MM.1S (cell line): Measurements from ENCODE around the gene PTPN1.

ENCODE experiments used
- DNase-seq: peaks from one replicate; pipeline ENCODE4 v3.0.0-alpha.2; 2015
- H2AFZ ChIP-seq: fragments of 300-600 bp; sonication (generic); 2 replicates; pipeline ENCODE4 v1.6.0; 2016; ENCODE audit warnings: antibody characterized with exemption, low read length
- H3F3A ChIP-seq: fragments of 300-600 bp; sonication (generic); 2 replicates; pipeline ENCODE4 v1.6.1; 2016; ENCODE audit warnings: mild to moderate bottlenecking, antibody characterized with exemption, low read length, moderate library complexity, mixed read lengths; ENCODE audit not compliant: insufficient read depth
- H3K27ac ChIP-seq: fragments of 300-600 bp; sonication (generic); 2 replicates; pipeline ENCODE4 v1.5.1; 2016; ENCODE audit warnings: mild to moderate bottlenecking, low read length
- H3K27me3 ChIP-seq: fragments of 300-600 bp; sonication (generic); replicated peaks from 2 replicates; pipeline ENCODE4 v1.6.0; 2016; ENCODE audit warnings: low read length; ENCODE audit not compliant: insufficient read depth
- H3K36me3 ChIP-seq: fragments of 300-600 bp; sonication (generic); replicated peaks from 2 replicates; pipeline ENCODE4 v1.6.1; 2016; ENCODE audit warnings: mild to moderate bottlenecking, low read length, mixed read lengths; ENCODE audit not compliant: insufficient read depth
- H3K4me1 ChIP-seq: fragments of 300-600 bp; sonication (generic); 2 replicates; pipeline ENCODE4 v1.6.1; 2016; ENCODE audit warnings: low read length, mixed read lengths
- H3K4me2 ChIP-seq: fragments of 300-600 bp; sonication (generic); 2 replicates; pipeline ENCODE4 v1.6.0; 2016; ENCODE audit warnings: low read depth, low read length
- H3K4me3 ChIP-seq: fragments of 300-600 bp; sonication (generic); 2 replicates; pipeline ENCODE4 v1.5.1; 2016; ENCODE audit warnings: low read length, mixed read lengths
- H3K79me2 ChIP-seq: fragments of 300-600 bp; sonication (generic); 2 replicates; pipeline ENCODE4 v1.6.1; 2016; ENCODE audit warnings: mixed run types, low read length, mixed read lengths
- H3K9ac ChIP-seq: fragments of 300-600 bp; sonication (generic); 2 replicates; pipeline ENCODE4 v1.6.1; 2016; ENCODE audit warnings: low read length, mixed read lengths
- H3K9me2 ChIP-seq: fragments of 300-600 bp; sonication (generic); replicated peaks from 2 replicates; pipeline ENCODE4 v1.6.1; 2016; ENCODE audit warnings: mild to moderate bottlenecking, low read length, mixed read lengths; ENCODE audit not compliant: insufficient read depth
- H3K9me3 ChIP-seq: fragments of 300-600 bp; sonication (generic); replicated peaks from 2 replicates; pipeline ENCODE4 v1.6.1; 2016; ENCODE audit warnings: mild to moderate bottlenecking, low read length, mixed read lengths; ENCODE audit not compliant: insufficient read depth
- H4K20me1 ChIP-seq: fragments of 300-600 bp; sonication (generic); 2 replicates; pipeline ENCODE4 v1.6.1; 2016; ENCODE audit warnings: mild to moderate bottlenecking, low read length, moderate library complexity, mixed read lengths; ENCODE audit not compliant: insufficient read depth
- EZH2 ChIP-seq: fragments of 300-600 bp; sonication (generic); optimal IDR thresholded peaks from 2 replicates; pipeline ENCODE3; 2017; ENCODE audit warnings: low read depth, mild to moderate bottlenecking, antibody characterized with exemption, low read length, mixed read lengths
- EZH2phosphoT487 ChIP-seq: fragments of 300-600 bp; sonication (generic); IDR thresholded peaks from 2 replicates; pipeline ENCODE4 v1.6.1; 2018; ENCODE audit warnings: antibody characterized with exemption, low read length
- TF ChIP-seq, protein P1 (sequence below): fragments of 300-600 bp; sonication (generic); IDR thresholded peaks from 2 replicates; pipeline ENCODE4 v1.5.1; 2016; ENCODE audit warnings: antibody characterized with exemption, low read length, mixed read lengths

Gene PTPN1

DNA sequence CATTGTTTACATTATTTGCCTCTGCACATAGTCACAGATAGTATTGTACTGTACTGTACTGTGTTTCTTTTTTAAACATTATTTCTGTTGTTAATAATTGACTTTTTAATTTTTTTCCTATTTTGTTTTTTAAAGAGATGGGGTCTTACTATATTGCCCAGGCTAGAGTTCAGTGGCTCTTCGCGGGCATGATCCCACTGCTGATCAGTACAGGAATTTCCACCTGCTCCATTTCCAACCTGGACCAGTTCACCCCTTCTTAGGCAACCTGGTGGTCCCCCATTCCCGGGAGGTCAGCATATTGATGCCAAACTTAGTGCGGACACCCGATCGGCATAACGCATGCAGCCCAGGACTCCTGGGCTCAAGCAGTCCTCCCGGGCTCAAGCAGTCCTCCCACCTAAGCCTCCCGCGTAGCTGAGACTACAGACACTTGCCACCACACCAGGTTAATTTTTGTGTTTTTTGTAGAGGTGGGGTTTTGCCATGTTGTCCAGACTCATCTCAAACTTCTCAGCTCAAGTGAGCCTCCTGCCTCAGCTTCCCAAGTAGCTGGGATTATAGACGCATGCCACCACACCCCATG lies 47.5 kb downstream of the PTPN1 start:
- DNase-seq, result no peak
- TF ChIP-seq EZH2phosphoT487 (no peak), EZH2 (no peak)
- TF ChIP-seq, protein P1, sequence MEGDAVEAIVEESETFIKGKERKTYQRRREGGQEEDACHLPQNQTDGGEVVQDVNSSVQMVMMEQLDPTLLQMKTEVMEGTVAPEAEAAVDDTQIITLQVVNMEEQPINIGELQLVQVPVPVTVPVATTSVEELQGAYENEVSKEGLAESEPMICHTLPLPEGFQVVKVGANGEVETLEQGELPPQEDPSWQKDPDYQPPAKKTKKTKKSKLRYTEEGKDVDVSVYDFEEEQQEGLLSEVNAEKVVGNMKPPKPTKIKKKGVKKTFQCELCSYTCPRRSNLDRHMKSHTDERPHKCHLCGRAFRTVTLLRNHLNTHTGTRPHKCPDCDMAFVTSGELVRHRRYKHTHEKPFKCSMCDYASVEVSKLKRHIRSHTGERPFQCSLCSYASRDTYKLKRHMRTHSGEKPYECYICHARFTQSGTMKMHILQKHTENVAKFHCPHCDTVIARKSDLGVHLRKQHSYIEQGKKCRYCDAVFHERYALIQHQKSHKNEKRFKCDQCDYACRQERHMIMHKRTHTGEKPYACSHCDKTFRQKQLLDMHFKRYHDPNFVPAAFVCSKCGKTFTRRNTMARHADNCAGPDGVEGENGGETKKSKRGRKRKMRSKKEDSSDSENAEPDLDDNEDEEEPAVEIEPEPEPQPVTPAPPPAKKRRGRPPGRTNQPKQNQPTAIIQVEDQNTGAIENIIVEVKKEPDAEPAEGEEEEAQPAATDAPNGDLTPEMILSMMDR, result no peak
- no peaks in the 10 kb centered on the region for H3K4me1 ChIP-seq
- no peak overlapping the region for H2AFZ ChIP-seq
- no peaks in the 10 kb centered on the region for H3F3A ChIP-seq
- no peak overlapping the region for H3K27ac ChIP-seq
- H3K27me3 ChIP-seq, result no peaks in the 10 kb centered on the region
- peaks cover 27% of the 10 kb centered on the region for H3K79me2 ChIP-seq
- H3K9me2 ChIP-seq, result no peaks in the 10 kb centered on the region
- no peaks in the 10 kb centered on the region; the same call in 1 of the 2 replicates for H4K20me1 ChIP-seq
- H3K36me3 ChIP-seq, result no peaks in the 10 kb centered on the region
- no peak overlapping the region for H3K4me2 ChIP-seq
- H3K9ac ChIP-seq, result no peak overlapping the region
- H3K9me3 ChIP-seq, result no peaks in the 10 kb centered on the region
- H3K4me3 ChIP-seq, result no peak overlapping the region

DNA sequence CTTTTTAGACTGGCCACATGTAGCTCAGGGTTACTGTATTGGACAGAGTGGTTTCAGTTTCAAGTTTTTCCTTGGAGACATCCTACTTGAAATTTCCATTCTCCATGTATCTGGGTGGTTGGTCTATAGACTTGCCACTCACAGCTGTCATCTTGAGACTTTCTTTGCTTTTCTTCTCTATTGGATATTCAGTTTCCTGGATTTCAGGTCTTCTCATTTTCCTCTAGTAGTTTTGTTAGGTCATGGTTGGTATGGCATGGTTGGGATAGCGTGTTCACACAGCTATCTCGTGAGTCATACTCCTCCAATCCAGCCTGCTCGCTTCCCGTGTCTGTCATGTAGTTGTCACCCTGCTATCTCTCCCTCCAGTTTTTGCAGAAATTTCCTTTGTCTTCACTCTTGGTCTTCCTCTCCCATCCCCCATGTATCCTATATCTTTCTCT lies 48.3 kb downstream of the PTPN1 start:
- H3K4me1 ChIP-seq, result no peaks in the 10 kb centered on the region
- H3K27ac ChIP-seq, result no peak overlapping the region
- no peak overlapping the region for H2AFZ ChIP-seq
- H3K9me2 ChIP-seq, result no peaks in the 10 kb centered on the region
- H3K79me2 ChIP-seq, result peaks cover 22% of the 10 kb centered on the region
- H3K4me2 ChIP-seq, result no peak overlapping the region
- H3K9me3 ChIP-seq, result no peaks in the 10 kb centered on the region
- H3F3A ChIP-seq, result no peaks in the 10 kb centered on the region
- TF ChIP-seq, protein P1, result no peak
- no peak for TF ChIP-seq EZH2
- no peak for TF ChIP-seq EZH2phosphoT487
- no peak overlapping the region for H3K9ac ChIP-seq
- no peak overlapping the region for H3K4me3 ChIP-seq
- H3K36me3 ChIP-seq, result no peaks in the 10 kb centered on the region
- no peaks in the 10 kb centered on the region for H3K27me3 ChIP-seq
- no peak for DNase-seq
- H4K20me1 ChIP-seq, result no peaks in the 10 kb centered on the region; the same call in 1 of the 2 replicates

DNA sequence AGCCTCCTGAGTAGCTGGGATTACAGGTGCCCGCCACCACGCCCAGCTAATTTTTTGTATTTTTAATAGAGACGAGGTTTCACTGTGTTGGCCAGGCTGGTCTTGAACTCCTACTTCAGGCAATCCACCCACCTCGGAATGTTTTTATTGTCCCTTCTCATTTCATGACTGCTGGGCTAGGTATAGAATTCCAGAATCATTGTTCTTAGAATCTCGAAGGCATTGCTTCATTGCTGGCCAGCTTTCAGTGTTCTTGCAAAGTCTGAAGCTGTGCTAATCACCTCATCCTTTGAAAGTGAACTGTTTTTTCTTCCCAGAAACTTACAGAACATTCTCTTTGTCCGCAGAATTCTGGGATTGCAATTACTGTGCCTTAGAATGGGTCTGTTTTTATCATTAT lies 49.0 kb downstream of the PTPN1 start:
- Histone ChIP-seq H3K4me2 (no peak overlapping the region), H3K36me3 (no peaks in the 10 kb centered on the region), H4K20me1 (no peaks in the 10 kb centered on the region; the same call in 1 of the 2 replicates), H3K9ac (no peak overlapping the region), H3K27ac (no peak overlapping the region), H3K27me3 (no peaks in the 10 kb centered on the region), H3K79me2 (peaks cover 22% of the 10 kb centered on the region), H3K9me2 (no peaks in the 10 kb centered on the region), H3K4me1 (no peaks in the 10 kb centered on the region), H2AFZ (no peak overlapping the region), H3K4me3 (no peak overlapping the region), H3F3A (no peaks in the 10 kb centered on the region), H3K9me3 (no peaks in the 10 kb centered on the region)
- TF ChIP-seq EZH2, result no peak
- TF ChIP-seq, protein P1, result no peak
- no peak for DNase-seq
